H9 (cell line): ENCODE data around the gene TOP1. TPM values are rescaled to one million over a fixed set of nuclear protein-coding genes. Genes with fewer than 3 reads are reported as not detected.

Source experiments
- DNase-seq: peaks from one replicate; pipeline ENCODE4 v3.0.0-alpha.2; 2017
- H2AFZ ChIP-seq: one replicate; pipeline ENCODE4 v1.6.1; 2013; ENCODE audit warnings: mild to moderate bottlenecking, low read length, control low read depth, moderate library complexity
- H2AK5ac ChIP-seq: 2 replicates; pipeline ENCODE4 v1.6.1; 2013; ENCODE audit warnings: low read length, control low read depth, mixed read lengths; ENCODE audit not compliant: insufficient read length
- H2BK120ac ChIP-seq: one replicate; pipeline ENCODE4 v1.6.1; 2013; ENCODE audit warnings: low read depth, mild to moderate bottlenecking, low read length, control low read depth, inconsistent platforms; ENCODE audit not compliant: poor library complexity, severe bottlenecking
- H2BK12ac ChIP-seq: 2 replicates; pipeline ENCODE4 v1.6.1; 2013; ENCODE audit warnings: low read length, control low read depth, mixed read lengths, low read depth; ENCODE audit not compliant: insufficient read length
- H2BK15ac ChIP-seq: 2 replicates; pipeline ENCODE4 v1.6.1; 2013; ENCODE audit warnings: low read depth, low read length, control low read depth
- H2BK20ac ChIP-seq: one replicate; pipeline ENCODE4 v1.6.1; 2013; ENCODE audit warnings: low read depth, mild to moderate bottlenecking, low read length, control low read depth, inconsistent platforms; ENCODE audit not compliant: poor library complexity, severe bottlenecking
- H2BK5ac ChIP-seq: 2 replicates; pipeline ENCODE4 v1.6.1; 2013; ENCODE audit warnings: low read length, control low read depth, mixed read lengths; ENCODE audit not compliant: insufficient read length
- H3K14ac ChIP-seq: 2 replicates; pipeline ENCODE4 v1.6.1; 2013; ENCODE audit warnings: low read length, control low read depth; ENCODE audit not compliant: insufficient read depth
- H3K18ac ChIP-seq: 2 replicates; pipeline ENCODE4 v1.6.1; 2013; ENCODE audit warnings: low read depth, mild to moderate bottlenecking, mixed read lengths, low read length, control low read depth; ENCODE audit not compliant: insufficient read length
- H3K23ac ChIP-seq: 2 replicates; pipeline ENCODE4 v1.6.1; 2013; ENCODE audit warnings: low read length, control low read depth, mixed read lengths, low read depth; ENCODE audit not compliant: insufficient read length
- H3K23me2 ChIP-seq: 2 replicates; pipeline ENCODE4 v1.6.1; 2013; ENCODE audit warnings: low read depth, mild to moderate bottlenecking, mixed read lengths, low read length, control low read depth; ENCODE audit not compliant: insufficient read length, poor library complexity, severe bottlenecking
- H3K27ac ChIP-seq: 2 replicates; pipeline ENCODE4 v1.5.1; 2013; ENCODE audit warnings: low read length, control low read depth, mixed read lengths, low read depth; ENCODE audit not compliant: insufficient read length
- H3K27me3 ChIP-seq: 2 replicates; pipeline ENCODE4 v1.6.1; 2013; ENCODE audit warnings: low read length, control low read depth, inconsistent platforms; ENCODE audit not compliant: insufficient read depth
- H3K4ac ChIP-seq: 2 replicates; pipeline ENCODE4 v1.6.1; 2013; ENCODE audit warnings: low read depth, mild to moderate bottlenecking, control low read depth, inconsistent platforms, low read length, moderate library complexity
- H3K4me1 ChIP-seq: 2 replicates; pipeline ENCODE4 v1.6.1; 2013; ENCODE audit warnings: low read length, control low read depth, inconsistent platforms; ENCODE audit not compliant: insufficient read depth
- H3K4me2 ChIP-seq: 2 replicates; pipeline ENCODE4 v1.6.1; 2013; ENCODE audit warnings: low read length, control low read depth, mixed read lengths; ENCODE audit not compliant: insufficient read length, insufficient read depth
- H3K56ac ChIP-seq: 2 replicates; pipeline ENCODE4 v1.6.1; 2013; ENCODE audit warnings: low read depth, mild to moderate bottlenecking, mixed read lengths, low read length, control low read depth; ENCODE audit not compliant: insufficient read length
- H3K79me1 ChIP-seq: 2 replicates; pipeline ENCODE4 v1.6.1; 2013; ENCODE audit warnings: low read depth, mild to moderate bottlenecking, moderate library complexity, low read length, control low read depth, inconsistent platforms; ENCODE audit not compliant: insufficient read depth, poor library complexity, severe bottlenecking
- H3K79me2 ChIP-seq: 2 replicates; pipeline ENCODE4 v1.6.1; 2013; ENCODE audit warnings: low read length, control low read depth, inconsistent platforms; ENCODE audit not compliant: insufficient read depth
- H3K9ac ChIP-seq: 2 replicates; pipeline ENCODE4 v1.6.1; 2013; ENCODE audit warnings: low read length, control low read depth, mixed read lengths; ENCODE audit not compliant: insufficient read length; ENCODE audit errors: extremely low read depth
- H3K9me3 ChIP-seq: one replicate; pipeline ENCODE4 v1.6.1; 2013; ENCODE audit warnings: low read depth, low read length, inconsistent platforms; ENCODE audit not compliant: control insufficient read depth
- H3T11ph ChIP-seq: one replicate; pipeline ENCODE4 v1.6.1; 2013; ENCODE audit warnings: mild to moderate bottlenecking, low read length, control low read depth, inconsistent platforms
- H4K20me1 ChIP-seq: one replicate; pipeline ENCODE4 v1.6.1; 2013; ENCODE audit not compliant: control insufficient read depth, insufficient read length, insufficient read depth
- H4K5ac ChIP-seq: 2 replicates; pipeline ENCODE4 v1.6.1; 2013; ENCODE audit warnings: low read depth, mild to moderate bottlenecking, mixed read lengths, low read length, control low read depth; ENCODE audit not compliant: insufficient read length
- H4K8ac ChIP-seq: replicated peaks from 2 replicates; pipeline ENCODE4 v1.6.1; 2013; ENCODE audit warnings: low read length, control low read depth, mixed read lengths, low read depth; ENCODE audit not compliant: insufficient read length
- H4K91ac ChIP-seq: 2 replicates; pipeline ENCODE4 v1.6.1; 2013; ENCODE audit warnings: low read depth, mild to moderate bottlenecking, moderate library complexity, mixed read lengths, low read length, control low read depth; ENCODE audit not compliant: insufficient read length
- H3K27ac Mint-ChIP-seq, 3 experiments: 2 replicates in 2 of 3; 3 replicates in 1 of 3; pipeline ENCODE4 v1.8.0; 2020 to 2021; ENCODE audit warnings: mixed read lengths in 3 of 3, mild to moderate bottlenecking in 1 of 3, moderate library complexity in 1 of 3
- H3K27me3 Mint-ChIP-seq: 2 replicates; pipeline ENCODE4 v1.8.0; 2021; ENCODE audit warnings: low read depth, mild to moderate bottlenecking, moderate library complexity, mixed read lengths
- H3K36me3 Mint-ChIP-seq, 3 experiments: 2 replicates in 2 of 3; 3 replicates in 1 of 3; pipeline ENCODE4 v1.8.0; 2020 to 2021; ENCODE audit warnings: low read depth in 3 of 3, mixed read lengths in 3 of 3; ENCODE audit not compliant: insufficient read depth in 1 of 3
- H3K4me1 Mint-ChIP-seq, 2 experiments: 2 replicates each; pipeline ENCODE4 v1.8.0; 2020; ENCODE audit warnings: mixed read lengths in 2 of 2
- H3K4me3 Mint-ChIP-seq, 2 experiments: 2 replicates in 1 of 2; 3 replicates in 1 of 2; pipeline ENCODE4 v1.8.0; 2020 to 2021; ENCODE audit warnings: mild to moderate bottlenecking in 2 of 2, mixed read lengths in 2 of 2, moderate library complexity in 1 of 2
- H3K9me3 Mint-ChIP-seq, 2 experiments: 2 replicates in 1 of 2; 3 replicates in 1 of 2; pipeline ENCODE4 v1.8.0; 2020; ENCODE audit warnings: mild to moderate bottlenecking in 2 of 2, mixed read lengths in 2 of 2, moderate library complexity in 1 of 2
- WGBS: extraction: QIAGEN DNeasy Blood & Tissue Kit; methylation state at CpG from one replicate; pipeline ENCODE4 v1.1.7; 2013; ENCODE audit warnings: missing lambda C conversion rate, low lambda C conversion rate, mixed read lengths; ENCODE audit not compliant: insufficient read length; ENCODE audit errors: extremely low coverage; 5-methylcytosine and 5-hydroxymethylcytosine counted together
- total RNA-seq: library from RNA; stranded (reverse); gene quantifications from 2 replicates; pipeline ENCODE4 v1.2.1, GENCODE V29; 2021
- TF ChIP-seq, protein P1 (sequence below): fragments of 200-600 bp; sonication (generic); conservative IDR thresholded peaks from 3 replicates; pipeline ENCODE4 v1.8.0; 2021; ENCODE audit warnings: antibody characterized with exemption, mild to moderate bottlenecking

The TOP1 gene
- total RNA-seq, 1 experiment from 2014 or later = 96.4 TPM

DNA sequence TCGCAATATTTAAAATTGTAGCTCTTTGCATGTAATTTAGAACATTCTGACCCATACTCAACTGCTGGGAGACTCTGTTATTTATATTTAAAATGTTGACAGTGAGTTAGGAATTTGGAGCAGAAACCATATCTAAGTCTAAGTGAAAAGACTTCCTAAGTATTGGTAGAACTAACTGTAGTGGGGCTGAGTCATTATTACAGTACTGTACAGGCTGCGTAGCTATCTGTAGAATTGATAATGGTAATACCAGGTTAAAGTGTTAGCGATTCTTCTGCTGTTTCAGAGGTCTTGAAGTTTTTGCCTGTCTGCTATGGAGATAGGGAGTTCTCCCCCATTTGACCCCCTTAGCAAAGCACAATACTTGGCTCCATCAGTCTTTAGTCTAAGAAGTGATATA, 3.6 kb downstream of the TOP1 start:
- no peak overlapping the region for H2BK12ac ChIP-seq
- no peak overlapping the region for H2BK120ac ChIP-seq
- H2BK15ac ChIP-seq = no peak overlapping the region
- H4K91ac ChIP-seq = no peak overlapping the region
- no peak for DNase-seq
- H3T11ph ChIP-seq = no peak overlapping the region
- H3K4me1 ChIP-seq = peaks cover 9% of the 10 kb centered on the region
- H4K20me1 ChIP-seq = no peaks in the 10 kb centered on the region
- H3K27ac ChIP-seq = no peak overlapping the region
- H2AK5ac ChIP-seq = no peak overlapping the region
- TF ChIP-seq, protein P1, sequence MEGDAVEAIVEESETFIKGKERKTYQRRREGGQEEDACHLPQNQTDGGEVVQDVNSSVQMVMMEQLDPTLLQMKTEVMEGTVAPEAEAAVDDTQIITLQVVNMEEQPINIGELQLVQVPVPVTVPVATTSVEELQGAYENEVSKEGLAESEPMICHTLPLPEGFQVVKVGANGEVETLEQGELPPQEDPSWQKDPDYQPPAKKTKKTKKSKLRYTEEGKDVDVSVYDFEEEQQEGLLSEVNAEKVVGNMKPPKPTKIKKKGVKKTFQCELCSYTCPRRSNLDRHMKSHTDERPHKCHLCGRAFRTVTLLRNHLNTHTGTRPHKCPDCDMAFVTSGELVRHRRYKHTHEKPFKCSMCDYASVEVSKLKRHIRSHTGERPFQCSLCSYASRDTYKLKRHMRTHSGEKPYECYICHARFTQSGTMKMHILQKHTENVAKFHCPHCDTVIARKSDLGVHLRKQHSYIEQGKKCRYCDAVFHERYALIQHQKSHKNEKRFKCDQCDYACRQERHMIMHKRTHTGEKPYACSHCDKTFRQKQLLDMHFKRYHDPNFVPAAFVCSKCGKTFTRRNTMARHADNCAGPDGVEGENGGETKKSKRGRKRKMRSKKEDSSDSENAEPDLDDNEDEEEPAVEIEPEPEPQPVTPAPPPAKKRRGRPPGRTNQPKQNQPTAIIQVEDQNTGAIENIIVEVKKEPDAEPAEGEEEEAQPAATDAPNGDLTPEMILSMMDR = no peak
- H3K27me3 Mint-ChIP-seq = peaks cover 52% of the 10 kb centered on the region
- H2AFZ ChIP-seq = no peak overlapping the region
- peaks cover 9% of the 10 kb centered on the region; the same call in 1 of the 2 replicates for H3K27me3 ChIP-seq
- H3K9me3 Mint-ChIP-seq = no peaks in the 10 kb centered on the region
- no peak overlapping the region for H4K8ac ChIP-seq
- H3K9ac ChIP-seq = no peak overlapping the region
- H3K23me2 ChIP-seq = peaks cover 13% of the 10 kb centered on the region
- H3K36me3 Mint-ChIP-seq = peaks cover 30 to 54% (median 48%) of the 10 kb centered on the region in 3 experiments
- no peak overlapping the region for H3K4ac ChIP-seq
- H3K79me1 ChIP-seq = peaks cover 8% of the 10 kb centered on the region
- no peak overlapping the region for H3K4me2 ChIP-seq
- H2BK5ac ChIP-seq = no peak overlapping the region
- H3K56ac ChIP-seq = no peak overlapping the region
- H3K4me3 Mint-ChIP-seq = 0 out of 5 replicates have a peak overlapping the region, but pooled peaks of 1 of the 2 experiments have one; percentile 17
- H3K79me2 ChIP-seq = peaks cover 31% of the 10 kb centered on the region; the same call in 1 of the 2 replicates
- peaks cover 69 to 75% of the 10 kb centered on the region in 2 experiments for H3K4me1 Mint-ChIP-seq
- no CpG with 5 or more reads among the region's 3 CpGs for WGBS
- H2BK20ac ChIP-seq = no peak overlapping the region
- no peak overlapping the region for H3K18ac ChIP-seq
- no peak overlapping the region for H3K14ac ChIP-seq
- H4K5ac ChIP-seq = no peak overlapping the region
- H3K23ac ChIP-seq = no peak overlapping the region
- no peak overlapping the region for H3K27ac Mint-ChIP-seq
- no peaks in the 10 kb centered on the region for H3K9me3 ChIP-seq
